Liver (tissue), 9 donors: ENCODE measurements around the gene RUSC1. TPM values are rescaled to one million over a fixed set of nuclear protein-coding genes. Genes with fewer than 3 reads are reported as not detected.

ENCODE experiments used
- DNase-seq: peaks from one replicate; pipeline ENCODE4 v3.0.0-alpha.2; 2017; ENCODE audit warnings: low spot score
- H3K27ac ChIP-seq, 2 donors: one replicate each; pipeline ENCODE4 v1.7.0; 2013; ENCODE audit warnings: inconsistent platforms in 2 of 2, low read length in 2 of 2, control low read depth in 1 of 2, low read depth in 1 of 2, mild to moderate bottlenecking in 1 of 2
- H3K27me3 ChIP-seq, 4 donors: one replicate each; pipeline versions ENCODE4 v1.6.1 to v1.7.0; 2013; ENCODE audit warnings: low read length in 3 of 4, inconsistent platforms in 1 of 4, mild to moderate bottlenecking in 1 of 4, moderate library complexity in 1 of 4; ENCODE audit not compliant: control insufficient read depth in 4 of 4, insufficient read depth in 4 of 4
- H3K36me3 ChIP-seq, 4 donors: one replicate each; pipeline versions ENCODE4 v1.6.1 to v1.7.0; 2013; ENCODE audit warnings: low read length in 3 of 4, mild to moderate bottlenecking in 3 of 4, low read depth in 1 of 4, moderate library complexity in 1 of 4; ENCODE audit not compliant: control insufficient read depth in 4 of 4, insufficient read depth in 3 of 4
- H3K4me1 ChIP-seq, 4 donors: one replicate each; pipeline versions ENCODE4 v1.6.1 to v1.7.0; 2013; ENCODE audit warnings: low read length in 3 of 4, mild to moderate bottlenecking in 3 of 4, moderate library complexity in 1 of 4; ENCODE audit not compliant: control insufficient read depth in 4 of 4, insufficient read depth in 4 of 4
- H3K4me3 ChIP-seq, 3 donors: one replicate each; pipeline versions ENCODE4 v1.6.1 to v1.7.0; 2013; ENCODE audit warnings: low read length in 3 of 3, control low read depth in 1 of 3, low read depth in 1 of 3, mild to moderate bottlenecking in 1 of 3
- H3K9ac ChIP-seq, 2 donors: one replicate each; pipeline ENCODE4 v1.7.0; 2013; ENCODE audit warnings: low read length in 2 of 2, mild to moderate bottlenecking in 2 of 2, moderate library complexity in 2 of 2, control low read depth in 1 of 2, low read depth in 1 of 2
- H3K9me3 ChIP-seq, 4 donors: one replicate each; pipeline versions ENCODE4 v1.6.1 to v1.7.0; 2013; ENCODE audit warnings: low read length in 3 of 4; ENCODE audit not compliant: control insufficient read depth in 4 of 4
- EGR1 ChIP-seq, 2 donors: IDR thresholded peaks; 2 replicates each; pipeline ENCODE4 v1.6.1; 2016 to 2018; ENCODE audit warnings: antibody characterized with exemption in 2 of 2, low read depth in 2 of 2
- FOXA1 ChIP-seq: IDR thresholded peaks from 2 replicates; pipeline ENCODE4 v1.6.1; 2016; ENCODE audit warnings: antibody characterized with exemption
- FOXA2 ChIP-seq: IDR thresholded peaks from 2 replicates; pipeline ENCODE4 v1.6.1; 2016; ENCODE audit warnings: antibody characterized with exemption
- GABPA ChIP-seq, 2 donors: IDR thresholded peaks in 1 of 2; conservative IDR thresholded peaks in 1 of 2; 2 replicates each; pipeline ENCODE4 v1.6.1; 2016; ENCODE audit warnings: antibody characterized with exemption in 2 of 2, mild to moderate bottlenecking in 1 of 2, moderate library complexity in 1 of 2
- HNF4A ChIP-seq, 2 donors: conservative IDR thresholded peaks; 2 replicates each; pipeline ENCODE4 v1.6.1; 2016; ENCODE audit warnings: antibody characterized with exemption in 2 of 2, mild to moderate bottlenecking in 2 of 2
- JUND ChIP-seq, 2 donors: IDR thresholded peaks; 2 replicates each; pipeline ENCODE4 v1.6.1; 2016; ENCODE audit warnings: antibody characterized with exemption in 2 of 2
- NR2F2 ChIP-seq: IDR thresholded peaks from 2 replicates; pipeline ENCODE4 v1.6.1; 2016; ENCODE audit warnings: antibody characterized with exemption
- REST ChIP-seq: IDR thresholded peaks from 2 replicates; pipeline ENCODE4 v1.6.1; 2016; ENCODE audit warnings: antibody characterized with exemption, mild to moderate bottlenecking
- RXRA ChIP-seq, 2 donors: IDR thresholded peaks; 2 replicates each; pipeline ENCODE4 v1.6.1; 2017 to 2018; ENCODE audit warnings: antibody characterized with exemption in 2 of 2, mild to moderate bottlenecking in 1 of 2
- SP1 ChIP-seq: IDR thresholded peaks from 2 replicates; pipeline ENCODE4 v1.6.1; 2018; ENCODE audit warnings: antibody characterized with exemption, mild to moderate bottlenecking
- TAF1 ChIP-seq: conservative IDR thresholded peaks from 2 replicates; pipeline ENCODE4 v1.6.1; 2016; ENCODE audit warnings: antibody characterized with exemption, mild to moderate bottlenecking
- YY1 ChIP-seq: IDR thresholded peaks from 2 replicates; pipeline ENCODE4 v1.6.1; 2016; ENCODE audit warnings: antibody characterized with exemption, mild to moderate bottlenecking
- ZBTB33 ChIP-seq: IDR thresholded peaks from 2 replicates; pipeline ENCODE4 v1.6.1; 2016; ENCODE audit warnings: antibody characterized with exemption
- WGBS: extraction: QIAGEN DNeasy Blood & Tissue Kit; methylation state at CpG from one replicate; pipeline ENCODE4 v1.1.7; 2013; 5-methylcytosine and 5-hydroxymethylcytosine counted together
- polyA plus RNA-seq, 2 donors: library from polyadenylated mRNA; stranded (reverse) in 1 of 2; unstranded in 1 of 2; fragments of 200-250 nt in 1 of 2; fragments of >200 nt in 1 of 2; fragmentation: Nextera tagmentation in 1 of 2; extraction: Ambion mirVana in 1 of 2; gene quantifications; one replicate each; pipeline versions ENCODE4 v1.2.1 to v1.2.3, GENCODE V29; 2013 to 2015
- total RNA-seq, 2 donors: library from RNA; depleted of rRNA; stranded (reverse); fragments of >200 nt; gene quantifications; one replicate each; pipeline ENCODE4 v1.2.3, GENCODE V29; 2014
- TF ChIP-seq, protein P1 (sequence below): IDR thresholded peaks from 2 replicates; pipeline ENCODE4 v1.6.1; 2016; ENCODE audit warnings: antibody characterized with exemption
- TF ChIP-seq, protein P2 (sequence below): fragments of 150-350 bp; IDR thresholded peaks from 2 replicates; pipeline ENCODE4 v1.5.1; 2017; ENCODE audit warnings: improper control_type of control experiment, low read depth, low read length; ENCODE audit not compliant: missing input control
- donor health status: healthy.
- donor health status: healthy.
- donor health status: healthy.
- donor health status: healthy.
- donor health status: healthy.

The RUSC1 gene
- total and polyA plus RNA-seq, 4 donors = 3.9 to 6.7 (median 5.7) TPM

DNA sequence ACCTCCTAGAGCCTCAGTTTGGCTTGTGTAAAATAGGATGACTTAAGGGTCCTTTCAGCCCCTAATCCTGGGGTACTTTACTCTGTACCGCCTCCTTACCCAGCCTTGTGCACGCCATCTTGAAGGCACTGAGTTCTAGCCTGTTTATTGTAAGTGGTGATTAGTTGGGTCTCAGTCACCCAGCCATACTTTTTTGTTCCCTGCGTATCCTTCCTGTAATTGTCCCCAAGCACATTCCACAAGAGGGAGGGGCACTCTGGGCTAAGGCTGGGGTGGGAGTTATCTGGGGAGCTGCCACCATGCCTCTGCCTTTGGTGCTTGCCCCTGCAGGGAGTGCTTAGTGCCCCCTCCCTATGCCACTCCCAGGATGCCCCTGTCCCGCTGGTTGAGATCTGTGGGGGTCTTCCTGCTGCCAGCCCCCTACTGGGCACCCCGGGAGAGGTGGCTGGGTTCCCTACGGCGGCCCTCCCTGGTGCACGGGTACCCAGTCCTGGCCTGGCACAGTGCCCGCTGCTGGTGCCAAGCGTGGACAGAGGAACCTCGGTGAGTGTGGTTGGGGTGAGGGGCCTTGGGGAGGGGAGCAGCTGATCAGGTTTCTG is 11.2 kb upstream of the RUSC1 start:
- 4% methylated on average over 11 of the region's 11 CpGs for WGBS
- H3K27ac ChIP-seq = peak overlapping the region; percentile 86 to 89
- H3K9me3 ChIP-seq = no peaks in the 10 kb centered on the region
- H3K27me3 ChIP-seq = no peaks in the 10 kb centered on the region
- DNase-seq = no peak
- peak overlapping the region; percentile 66 to 94 (median 71) for H3K4me3 ChIP-seq
- H3K4me1 ChIP-seq = peaks cover 7 to 45% (median 29%) of the 10 kb centered on the region in 4 donors
- TF ChIP-seq FOXA2 (no peak), YY1 (peak; percentile 14), TAF1 (no peak)
- peaks cover 0 to 13% (median 7%) of the 10 kb centered on the region in 4 donors for H3K36me3 ChIP-seq
- peak overlapping the region; percentile 81 to 99 for H3K9ac ChIP-seq

DNA sequence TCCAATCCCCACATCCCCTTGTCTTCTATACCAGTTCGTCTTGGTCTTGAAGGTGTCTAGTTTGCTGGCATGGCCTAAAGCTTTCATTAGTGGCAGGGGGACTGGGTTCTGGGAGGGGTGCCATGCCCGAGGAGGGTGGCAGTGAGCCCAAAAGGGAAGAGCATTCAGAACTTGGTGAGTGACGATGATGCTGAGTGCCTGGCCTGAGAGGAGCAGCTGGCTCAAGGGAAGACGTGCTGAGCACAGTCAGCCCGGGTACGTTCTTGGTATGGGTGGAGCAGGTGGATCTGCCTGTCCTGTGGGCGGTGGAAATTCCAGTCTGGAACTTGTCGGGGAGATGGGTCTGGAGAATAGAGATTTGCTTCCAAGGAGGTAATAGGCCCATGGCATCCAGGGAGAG is 7.4 kb upstream of the RUSC1 start:
- H3K9ac ChIP-seq = no peak overlapping the region
- no peaks in the 10 kb centered on the region for H3K9me3 ChIP-seq
- DNase-seq = no peak
- peaks cover 2 to 24% (median 14%) of the 10 kb centered on the region in 4 donors for H3K4me1 ChIP-seq
- no peak overlapping the region for H3K27ac ChIP-seq
- H3K36me3 ChIP-seq = peaks cover 0 to 24% (median 16%) of the 10 kb centered on the region in 4 donors
- TF ChIP-seq EGR1 (IDR thresholded peaks at IDR 0.05; ENCODE audit: low read depth in 2 of 2) (no peak), TAF1 (no peak), RXRA (IDR thresholded peaks at IDR 0.05) (no peak), NR2F2 (no peak), ZBTB33 (no peak)
- TF ChIP-seq, protein P1, sequence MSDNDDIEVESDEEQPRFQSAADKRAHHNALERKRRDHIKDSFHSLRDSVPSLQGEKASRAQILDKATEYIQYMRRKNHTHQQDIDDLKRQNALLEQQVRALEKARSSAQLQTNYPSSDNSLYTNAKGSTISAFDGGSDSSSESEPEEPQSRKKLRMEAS = no peak
- TF ChIP-seq, protein P2, sequence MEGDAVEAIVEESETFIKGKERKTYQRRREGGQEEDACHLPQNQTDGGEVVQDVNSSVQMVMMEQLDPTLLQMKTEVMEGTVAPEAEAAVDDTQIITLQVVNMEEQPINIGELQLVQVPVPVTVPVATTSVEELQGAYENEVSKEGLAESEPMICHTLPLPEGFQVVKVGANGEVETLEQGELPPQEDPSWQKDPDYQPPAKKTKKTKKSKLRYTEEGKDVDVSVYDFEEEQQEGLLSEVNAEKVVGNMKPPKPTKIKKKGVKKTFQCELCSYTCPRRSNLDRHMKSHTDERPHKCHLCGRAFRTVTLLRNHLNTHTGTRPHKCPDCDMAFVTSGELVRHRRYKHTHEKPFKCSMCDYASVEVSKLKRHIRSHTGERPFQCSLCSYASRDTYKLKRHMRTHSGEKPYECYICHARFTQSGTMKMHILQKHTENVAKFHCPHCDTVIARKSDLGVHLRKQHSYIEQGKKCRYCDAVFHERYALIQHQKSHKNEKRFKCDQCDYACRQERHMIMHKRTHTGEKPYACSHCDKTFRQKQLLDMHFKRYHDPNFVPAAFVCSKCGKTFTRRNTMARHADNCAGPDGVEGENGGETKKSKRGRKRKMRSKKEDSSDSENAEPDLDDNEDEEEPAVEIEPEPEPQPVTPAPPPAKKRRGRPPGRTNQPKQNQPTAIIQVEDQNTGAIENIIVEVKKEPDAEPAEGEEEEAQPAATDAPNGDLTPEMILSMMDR = no peak
- H3K4me3 ChIP-seq = no peak overlapping the region
- WGBS = 93% methylated on average over 8 of the region's 8 CpGs
- no peaks in the 10 kb centered on the region for H3K27me3 ChIP-seq

- 55% methylated on average over 3 of the region's 3 CpGs for WGBS
Measured at GRCh38 chr1:155316922-155317321, 3.8 kb upstream of the RUSC1 start.

More at GRCh38 chr1:155316922-155317321, 3.8 kb upstream of the RUSC1 start:
- Histone ChIP-seq H3K27me3 (no peaks in the 10 kb centered on the region), H3K9ac (no peak overlapping the region), H3K27ac (no peak overlapping the region), H3K36me3 (peaks cover 0 to 36% (median 28%) of the 10 kb centered on the region in 4 donors), H3K9me3 (no peaks in the 10 kb centered on the region), H3K4me1 (peaks cover 0 to 10% (median 3%) of the 10 kb centered on the region in 4 donors), H3K4me3 (no peak overlapping the region)
- no peak for DNase-seq
- TF ChIP-seq, protein P1 = no peak
- TF ChIP-seq HNF4A (conservative IDR thresholded peaks at IDR 0.05) = no peak
- TF ChIP-seq, protein P2 = no peak
- no peak for TF ChIP-seq FOXA1
- TF ChIP-seq JUND (IDR thresholded peaks at IDR 0.05) = no peak
- no peak for TF ChIP-seq GABPA (IDR thresholded peaks at IDR 0.05 in 1 of 2, conservative IDR thresholded peaks at IDR 0.05 in 1 of 2)
- no peak for TF ChIP-seq RXRA (IDR thresholded peaks at IDR 0.05)
- no peak for TF ChIP-seq REST
- TF ChIP-seq YY1 = no peak
- TF ChIP-seq EGR1 (IDR thresholded peaks at IDR 0.05; ENCODE audit: low read depth in 2 of 2) = no peak
- TF ChIP-seq SP1 = no peak
